Tibial artery (tissue), 4 donors: Measurements from ENCODE around the gene EPSTI1.

Experiments
- DNase-seq, 2 donors: peaks; one replicate each; pipeline ENCODE4 v3.0.0-alpha.2; 2019
- H3K27ac ChIP-seq, 2 donors: fragments of 200-600 bp; sonication (generic) in 1 of 2; 1 replicate in 1 of 2; 2 replicates in 1 of 2; pipeline ENCODE4 v1.5.1; 2018 to 2019; ENCODE audit warnings: mild to moderate bottlenecking in 1 of 2
- H3K27me3 ChIP-seq, 2 donors: fragments of 200-600 bp; sonication (generic) in 1 of 2; one replicate each; pipeline versions ENCODE4 v1.5.1 to v1.6.0; 2016 to 2019
- H3K36me3 ChIP-seq, 3 donors: fragments of 200-600 bp; sonication (generic) in 2 of 3; one replicate each; pipeline ENCODE4 v1.5.1; 2016 to 2019; ENCODE audit warnings: mild to moderate bottlenecking in 2 of 3
- H3K4me1 ChIP-seq, 4 donors: fragments of 200-600 bp; sonication (generic) in 2 of 4; 1 replicate in 3 of 4; 2 replicates in 1 of 4; pipeline ENCODE4 v1.5.1; 2016 to 2019
- H3K4me3 ChIP-seq, 2 donors: fragments of 200-600 bp; sonication (generic) in 1 of 2; 1 replicate in 1 of 2; 2 replicates in 1 of 2; pipeline ENCODE4 v1.5.1; 2018 to 2019; ENCODE audit warnings: mild to moderate bottlenecking in 2 of 2
- H3K9me3 ChIP-seq, 3 donors: fragments of 200-600 bp; sonication (generic) in 1 of 3; one replicate each; pipeline ENCODE4 v1.5.1; 2016 to 2019
- CTCF ChIP-seq, 2 experiments: fragments of 200-600 bp in 1 of 2; fragments of 450-650 bp in 1 of 2; IDR thresholded peaks; one replicate each; pipeline ENCODE4 v1.5.1; 2017 to 2019; ENCODE audit warnings: antibody characterized with exemption in 2 of 2, mild to moderate bottlenecking in 1 of 2, moderate library complexity in 1 of 2
- intact Hi-C: fragments of 100-400 bp; cut with DNase I; formaldehyde crosslinking; loops from one replicate; pipeline ENCODE4 v1.15.0; 2023; ENCODE audit warnings: low total_unique reads

Gene EPSTI1

GRCh38 chr13:42860485-42860884, 131.6 kb downstream of the EPSTI1 start:
- H3K27ac ChIP-seq: no peak overlapping the region
- no peaks in the 10 kb centered on the region for H3K9me3 ChIP-seq
- H3K36me3 ChIP-seq: no peaks in the 10 kb centered on the region
- H3K4me3 ChIP-seq: no peak overlapping the region
- no peaks in the 10 kb centered on the region for H3K27me3 ChIP-seq
- no peaks in the 10 kb centered on the region for H3K4me1 ChIP-seq
- no peak for TF ChIP-seq CTCF (IDR thresholded peaks at IDR 0.05)
- intact Hi-C loops: no loop called here
- DNase-seq: no peak

- no peaks in the 10 kb centered on the region for H3K27me3 ChIP-seq
- no peak overlapping the region for H3K4me3 ChIP-seq
- H3K36me3 ChIP-seq: no peaks in the 10 kb centered on the region
- intact Hi-C loops: no loop called here
- no peaks in the 10 kb centered on the region for H3K4me1 ChIP-seq
- no peak for TF ChIP-seq CTCF (IDR thresholded peaks at IDR 0.05)
- no peak overlapping the region for H3K27ac ChIP-seq
- no peaks in the 10 kb centered on the region for H3K9me3 ChIP-seq
- DNase-seq: no peak
Measured at GRCh38 chr13:42859760-42860159, 132.3 kb downstream of the EPSTI1 start.

GRCh38 chr13:42855410-42855809, 136.6 kb downstream of the EPSTI1 start:
- H3K9me3 ChIP-seq: no peaks in the 10 kb centered on the region
- no peak for TF ChIP-seq CTCF (IDR thresholded peaks at IDR 0.05)
- intact Hi-C loops: no loop called here
- no peaks in the 10 kb centered on the region for H3K36me3 ChIP-seq
- H3K4me1 ChIP-seq: no peaks in the 10 kb centered on the region
- H3K27me3 ChIP-seq: no peaks in the 10 kb centered on the region
- no peak overlapping the region for H3K27ac ChIP-seq
- no peak overlapping the region for H3K4me3 ChIP-seq
- DNase-seq: no peak

- Histone ChIP-seq H3K9me3 (no peaks in the 10 kb centered on the region), H3K4me1 (no peaks in the 10 kb centered on the region), H3K27me3 (no peaks in the 10 kb centered on the region), H3K27ac (no peak overlapping the region), H3K36me3 (no peaks in the 10 kb centered on the region), H3K4me3 (no peak overlapping the region)
- no peak for DNase-seq
- TF ChIP-seq CTCF (IDR thresholded peaks at IDR 0.05): no peak
- intact Hi-C loops: no loop called here
Measured at GRCh38 chr13:42852136-42852535, 139.9 kb downstream of the EPSTI1 start.

GRCh38 chr13:42849200-42849599, 142.8 kb downstream of the EPSTI1 start:
- no peak for DNase-seq
- H3K4me3 ChIP-seq: no peak overlapping the region
- intact Hi-C loops: no loop called here
- H3K9me3 ChIP-seq: no peaks in the 10 kb centered on the region
- no peak overlapping the region for H3K27ac ChIP-seq
- no peaks in the 10 kb centered on the region for H3K36me3 ChIP-seq
- no peaks in the 10 kb centered on the region for H3K27me3 ChIP-seq
- no peak for TF ChIP-seq CTCF (IDR thresholded peaks at IDR 0.05)
- no peaks in the 10 kb centered on the region for H3K4me1 ChIP-seq
